HL-60/S4 treated with phorbol 12-myristate 13-acetate at 8.2 ng/mL for 4 days and 3 days (cell line): ENCODE measurements around the gene PSD4.

ENCODE experiments used
- in situ Hi-C: fragments of 300-500 bp; cut with MboI; formaldehyde crosslinking; loops from 2 replicates; pipeline ENCODE4 v1.15.0; 2022; ENCODE audit warnings: low sequenced_read_pairs

Gene PSD4

GRCh38 chr2:113203217-113203530 lies 29.4 kb downstream of the PSD4 start:
- in situ Hi-C loops: no loop called here

- in situ Hi-C loops: no loop called here
Measured at GRCh38 chr2:113203901-113204519, 30.2 kb downstream of the PSD4 start.

DNA sequence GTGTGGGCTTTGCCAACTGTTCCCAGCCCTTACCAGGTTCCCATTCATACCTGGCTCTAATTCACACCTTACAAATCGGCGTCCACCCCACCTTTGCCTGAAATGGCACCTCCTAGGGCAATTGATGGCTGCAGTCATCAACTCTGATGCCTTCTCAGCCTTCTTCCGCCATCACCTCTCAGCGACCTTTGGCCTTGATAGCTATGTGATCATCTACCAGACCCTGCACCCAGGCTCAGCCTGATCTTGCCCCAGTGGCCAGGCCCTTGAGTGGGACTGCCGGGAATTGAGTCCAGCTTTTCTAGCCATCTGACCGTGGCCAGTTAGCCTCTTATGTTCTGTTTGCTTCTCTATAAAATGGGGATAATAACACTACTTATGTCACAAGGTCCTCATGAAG lies 32.5 kb downstream of the PSD4 start:
- in situ Hi-C loops: no loop called here

GRCh38 chr2:113207021-113207420 lies 33.2 kb downstream of the PSD4 start:
- in situ Hi-C loops: no loop called here

DNA sequence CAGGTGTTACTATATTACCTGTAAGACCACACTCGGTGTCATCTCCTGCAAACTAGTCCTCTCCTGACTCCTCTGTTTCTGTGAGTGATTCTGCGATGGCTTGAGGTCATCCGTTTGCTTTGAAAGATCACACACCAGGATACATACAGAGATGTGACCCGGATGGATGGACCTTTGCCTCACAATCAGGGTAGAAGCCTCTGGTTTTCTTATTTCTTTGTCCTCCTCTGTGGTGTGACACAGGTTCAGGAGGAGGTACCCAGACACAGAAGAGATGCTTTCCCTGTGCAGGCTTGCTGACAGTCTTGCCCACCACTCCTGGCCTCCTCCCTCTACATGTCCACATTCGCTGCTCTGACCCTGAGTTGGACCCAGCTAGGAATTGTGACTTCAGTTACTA lies 34.6 kb downstream of the PSD4 start:
- in situ Hi-C loops: no loop called here

GRCh38 chr2:113209011-113209645 lies 35.4 kb downstream of the PSD4 start:
- in situ Hi-C loops: no loop called here

- in situ Hi-C loops: no loop called here
Measured at GRCh38 chr2:113209646-113210171, 35.9 kb downstream of the PSD4 start.

- in situ Hi-C loops: no loop called here
Measured at GRCh38 chr2:113211226-113212105, 37.7 kb downstream of the PSD4 start.

- in situ Hi-C loops: no loop called here
Measured at GRCh38 chr2:113212245-113213060, 38.7 kb downstream of the PSD4 start.

DNA sequence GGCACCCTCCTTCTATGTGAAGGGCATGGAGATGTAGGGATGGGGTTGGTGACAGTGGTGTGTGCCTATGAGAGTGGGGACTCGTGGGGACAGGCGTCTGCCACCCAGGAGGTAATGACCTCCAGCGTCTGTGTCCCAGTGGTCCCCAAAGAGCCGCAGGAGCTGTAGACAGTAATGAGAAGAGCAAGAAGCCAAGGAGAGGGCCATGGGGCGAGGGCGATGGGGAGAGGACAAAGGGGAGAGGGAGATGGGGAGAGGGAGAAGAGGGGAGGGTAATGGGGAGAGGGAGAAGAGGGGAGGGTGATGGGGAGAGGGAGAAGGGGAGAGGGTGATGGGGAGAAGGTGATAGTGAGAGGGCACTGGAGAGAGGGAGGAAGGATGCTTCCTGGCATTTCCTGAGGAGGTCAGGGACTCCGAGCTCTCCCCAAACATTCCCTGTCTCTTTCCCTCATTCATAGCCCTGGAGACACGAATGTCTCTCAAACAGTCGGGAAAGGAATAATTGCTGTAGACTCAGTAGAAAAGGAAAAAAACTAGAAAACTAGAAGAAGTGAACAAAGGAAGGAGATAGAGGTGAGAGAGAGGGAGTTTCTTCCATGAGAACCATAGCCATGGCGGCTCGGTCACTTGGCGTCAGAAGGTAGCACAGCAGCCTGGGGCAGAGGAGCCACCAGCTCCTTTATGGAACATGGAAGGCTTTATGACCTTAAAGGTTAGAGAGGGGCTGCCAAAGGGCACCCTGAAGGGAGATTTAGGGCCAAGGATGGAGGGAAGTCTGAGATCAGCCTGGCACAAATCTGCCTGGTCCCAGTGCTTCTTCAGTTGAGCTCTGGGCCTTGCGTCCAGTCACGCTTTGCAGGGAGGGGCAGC lies 39.5 kb downstream of the PSD4 start:
- in situ Hi-C loops: no loop called here

- in situ Hi-C loops: no loop called here
Measured at GRCh38 chr2:113214141-113214540, 40.4 kb downstream of the PSD4 start.

DNA sequence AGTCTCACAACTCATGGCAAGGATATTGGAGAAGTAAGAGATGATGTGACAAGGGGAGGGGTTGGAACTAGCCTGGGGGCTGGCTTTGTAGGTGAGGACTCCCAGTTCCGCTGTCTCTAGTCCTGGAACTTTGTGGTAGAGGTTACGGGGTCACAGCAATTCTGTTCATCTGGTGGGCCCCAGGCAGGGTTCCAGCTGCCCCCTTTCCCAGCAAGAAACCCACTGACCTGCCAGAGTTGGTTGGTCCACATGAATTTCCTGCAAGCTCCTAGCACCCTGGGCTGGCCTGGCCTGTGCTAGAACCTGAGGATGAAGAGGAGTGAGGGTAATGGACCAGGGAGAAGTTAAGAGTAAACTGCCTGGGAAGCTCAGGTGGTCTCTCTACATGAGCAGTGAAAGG lies 41.3 kb downstream of the PSD4 start:
- in situ Hi-C loops: no loop called here

DNA sequence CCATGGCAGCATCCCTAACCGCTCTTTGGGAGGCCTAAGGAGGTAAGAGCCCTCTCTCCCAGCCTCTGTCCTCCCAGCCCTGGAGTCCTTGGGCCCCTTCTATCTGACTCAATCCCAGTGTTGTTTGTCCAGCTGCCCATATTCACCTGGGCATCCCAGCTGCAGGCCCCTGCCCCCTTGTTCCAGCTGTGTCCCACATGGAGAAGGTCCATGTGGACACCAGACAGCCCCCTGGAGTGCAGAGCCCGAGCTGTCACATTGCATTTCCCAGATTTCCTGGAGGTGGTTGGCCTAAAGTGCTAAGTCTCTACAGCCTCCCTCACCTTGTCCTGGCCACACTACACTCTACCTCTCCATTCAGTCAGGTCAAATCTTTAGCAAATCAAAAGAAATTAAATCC lies 42.5 kb downstream of the PSD4 start:
- in situ Hi-C loops: no loop called here

DNA sequence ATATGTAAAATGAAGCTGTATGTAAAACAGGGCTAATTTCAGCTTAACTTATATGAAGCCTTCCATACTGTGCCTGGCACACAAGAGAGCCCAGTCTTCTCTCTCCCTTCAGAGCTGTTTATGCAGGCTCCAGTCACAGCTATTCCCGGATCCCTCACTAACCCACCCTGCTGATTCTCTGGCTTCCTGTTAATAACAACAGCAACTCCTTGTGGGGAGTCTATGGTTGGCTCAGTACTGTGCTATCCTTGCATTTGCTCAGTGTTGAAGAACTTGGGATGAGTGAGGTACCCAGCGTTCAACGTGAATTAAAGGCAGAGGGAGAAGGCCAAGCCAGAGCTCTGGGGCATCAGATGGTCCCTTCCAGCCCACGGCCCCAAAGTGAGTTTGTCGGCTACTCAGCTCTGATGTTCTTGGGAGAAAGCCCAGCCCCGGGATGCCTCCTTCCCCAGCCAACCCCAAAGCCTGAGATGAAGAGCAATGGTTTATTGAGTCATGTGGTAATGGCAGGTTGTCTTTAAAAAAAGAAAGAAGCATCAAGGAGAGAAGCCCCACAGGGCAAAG lies 43.2 kb downstream of the PSD4 start:
- in situ Hi-C loops: no loop called here

DNA sequence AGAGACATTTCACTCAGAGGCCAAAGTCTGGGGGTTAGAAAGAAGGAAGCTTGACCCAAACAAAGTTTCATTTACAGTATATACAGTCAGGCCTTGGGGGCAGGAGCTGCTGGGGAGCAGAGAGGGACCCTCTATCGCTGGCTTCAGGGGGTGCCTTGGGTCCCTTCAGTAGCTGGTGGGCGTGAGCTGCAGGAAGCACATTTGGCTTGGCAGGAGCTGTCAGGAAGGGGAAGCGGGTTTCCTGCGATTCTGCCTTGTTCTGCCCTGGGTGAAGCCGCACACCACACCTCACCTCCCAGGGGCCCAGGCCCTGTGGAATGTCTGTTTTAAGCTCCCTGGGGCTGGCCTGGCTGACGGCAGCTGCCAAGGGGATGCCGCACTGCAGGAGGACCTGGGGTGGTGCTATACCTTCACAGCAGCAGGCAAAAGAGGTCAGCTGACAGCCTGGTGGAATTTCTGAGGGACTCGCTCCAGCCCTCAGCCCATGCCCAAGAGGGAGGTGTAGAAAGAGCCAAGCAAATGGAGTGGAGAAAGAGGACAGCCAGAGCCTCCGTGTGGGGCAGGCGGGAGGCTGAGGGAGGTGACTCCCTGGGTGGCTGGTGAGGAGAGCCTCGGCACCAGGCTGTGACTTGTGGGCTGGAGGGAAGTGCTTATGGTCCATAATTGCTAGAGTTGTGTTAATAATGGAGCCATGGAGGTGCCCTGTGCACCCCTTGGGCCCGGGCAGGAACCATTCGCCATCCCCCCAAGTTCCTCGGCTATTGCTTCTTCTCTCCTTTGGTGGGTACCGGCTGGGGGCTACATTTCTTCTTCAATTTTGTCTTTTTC lies 43.9 kb downstream of the PSD4 start:
- in situ Hi-C loops: no loop called here

DNA sequence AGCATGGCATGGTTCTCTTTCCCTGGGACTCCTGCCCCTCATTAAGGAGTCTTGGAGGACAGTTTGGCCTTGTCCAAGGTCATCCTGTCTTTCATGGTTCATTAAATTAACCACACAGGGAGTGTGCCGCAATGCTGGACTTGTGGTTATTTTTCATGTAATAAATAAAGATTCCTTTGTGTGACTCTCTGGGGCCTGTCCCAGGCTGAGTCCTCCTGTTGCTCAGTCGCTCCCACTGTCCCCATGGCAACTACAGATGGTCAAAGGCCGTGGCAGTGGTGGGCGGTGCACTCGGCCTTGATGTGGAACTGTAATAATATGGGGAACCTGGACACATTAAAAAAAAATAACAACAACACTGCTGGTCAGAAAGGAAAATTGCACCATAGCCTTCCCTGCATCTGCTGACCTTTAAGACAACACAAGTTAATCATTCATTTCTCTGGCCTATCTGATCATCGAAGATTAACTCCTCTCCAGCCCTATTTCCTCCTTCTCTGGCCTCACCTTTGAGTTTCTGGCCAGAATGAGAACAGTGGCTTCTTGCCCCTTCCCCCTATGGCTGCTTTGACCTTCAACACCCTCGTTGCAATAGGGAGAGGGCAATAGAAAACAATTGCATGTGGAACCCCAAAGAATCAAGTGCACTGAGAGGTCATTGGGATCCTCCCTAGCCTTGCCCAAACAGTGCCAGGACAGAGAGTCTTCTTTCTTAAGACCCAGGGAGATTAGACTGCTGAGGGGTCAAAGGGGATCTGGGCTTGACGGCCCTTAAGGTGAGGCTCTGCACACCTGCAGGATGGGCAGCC lies 44.7 kb downstream of the PSD4 start:
- in situ Hi-C loops: no loop called here

DNA sequence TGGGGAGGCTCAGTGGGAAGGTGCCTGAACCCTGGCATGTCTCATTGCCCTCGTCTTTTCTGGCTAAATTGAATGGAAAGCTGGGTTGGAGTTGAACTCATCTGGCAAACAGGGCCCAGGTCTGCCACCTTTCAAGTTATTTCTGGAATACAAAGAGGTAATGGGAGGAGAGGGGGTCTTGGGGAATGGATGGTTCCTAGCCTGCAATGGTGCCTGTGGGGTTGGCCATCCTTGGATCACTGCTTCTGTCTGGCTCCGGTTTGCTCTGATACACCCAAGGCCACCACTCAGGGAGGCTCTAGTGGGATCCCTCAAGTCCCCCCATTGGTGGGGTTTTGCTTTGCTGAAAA lies 45.3 kb downstream of the PSD4 start:
- in situ Hi-C loops: no loop called here

DNA sequence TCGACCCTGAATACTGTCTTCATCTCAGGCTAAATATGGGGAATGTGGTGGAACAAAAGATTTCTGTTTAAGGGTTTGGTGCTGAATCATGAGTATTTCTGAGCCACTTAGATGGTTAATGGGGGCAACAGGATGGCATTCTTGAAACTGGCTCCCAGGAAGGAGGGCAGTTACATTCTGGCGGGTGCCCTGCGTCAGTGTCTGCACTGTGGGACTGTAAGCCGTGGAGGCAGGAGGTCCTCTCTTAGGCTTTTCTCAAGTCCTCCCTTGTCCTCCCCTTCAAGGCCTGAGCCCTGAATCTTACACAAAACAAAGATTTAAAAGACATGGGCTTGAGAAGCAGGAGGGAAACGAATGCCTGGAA lies 45.7 kb downstream of the PSD4 start:
- in situ Hi-C loops: no loop called here
